Testis (tissue), 2 donors: ENCODE results near the gene THAP12.

Source experiments
- CTCF ChIP-seq, 3 experiments: fragments of 450-650 bp in 2 of 3; fragments of 200-600 bp in 1 of 3; sonication (generic) in 1 of 3; IDR thresholded peaks; one replicate each; pipeline ENCODE4 v1.5.1; 2016 to 2019; ENCODE audit warnings: antibody characterized with exemption in 3 of 3, mild to moderate bottlenecking in 2 of 3, moderate library complexity in 1 of 3
- POLR2A ChIP-seq: fragments of 450-650 bp; IDR thresholded peaks from one replicate; pipeline ENCODE4 v1.6.1; 2017; ENCODE audit warnings: antibody characterized with exemption, mild to moderate bottlenecking, moderate library complexity

DNA sequence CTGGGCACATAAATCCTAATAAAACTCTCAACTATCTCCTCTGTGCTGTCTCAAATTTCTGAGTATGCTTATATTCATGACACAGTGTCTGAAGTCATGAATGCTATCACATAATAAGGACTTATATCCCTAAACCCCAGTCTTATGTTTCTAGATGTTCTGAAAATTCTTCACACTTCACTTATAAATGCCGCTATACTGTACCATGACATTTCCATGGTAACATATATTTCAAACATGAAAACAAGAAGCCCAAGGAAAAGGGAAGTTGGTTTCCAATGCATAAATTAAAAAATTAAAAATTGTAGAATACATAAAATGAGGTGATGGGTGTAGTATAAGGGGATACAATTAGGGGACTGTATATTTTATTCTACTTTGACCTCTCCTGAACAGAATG is 11.9 kb upstream of the THAP12 start:
- TF ChIP-seq CTCF (IDR thresholded peaks at IDR 0.05) (no peak), POLR2A (no peak)
